Mesenchymal stem cell (in vitro differentiated cells and primary cell): Measurements from ENCODE around the gene RIMBP2.

Source experiments
- DNase-seq: peaks from one replicate; pipeline ENCODE4 v3.0.0-alpha.2; 2013
- H2AFZ ChIP-seq: one replicate; pipeline ENCODE4 v1.6.1; 2013; ENCODE audit warnings: low read depth, mild to moderate bottlenecking, control low read depth, inconsistent platforms, low read length, moderate library complexity
- H2AK5ac ChIP-seq: 2 replicates; pipeline ENCODE4 v1.6.1; 2013; ENCODE audit warnings: low read length, moderate library complexity, mild to moderate bottlenecking, inconsistent platforms; ENCODE audit not compliant: severe bottlenecking
- H2BK120ac ChIP-seq: one replicate; pipeline ENCODE4 v1.6.1; 2013; ENCODE audit warnings: low read depth, mild to moderate bottlenecking, inconsistent platforms, low read length, moderate library complexity
- H2BK12ac ChIP-seq, 2 experiments: one replicate each; pipeline ENCODE4 v1.6.1; 2013; ENCODE audit warnings: inconsistent platforms in 2 of 2, low read length in 2 of 2, mild to moderate bottlenecking in 2 of 2, moderate library complexity in 2 of 2, control low read depth in 1 of 2
- H2BK15ac ChIP-seq: one replicate; pipeline ENCODE4 v1.6.1; 2013; ENCODE audit warnings: mild to moderate bottlenecking, low read depth, inconsistent platforms; ENCODE audit not compliant: poor library complexity, severe bottlenecking
- H2BK5ac ChIP-seq: 2 replicates; pipeline ENCODE4 v1.6.1; 2013; ENCODE audit warnings: low read depth, mild to moderate bottlenecking, low read length, control low read depth, inconsistent platforms; ENCODE audit not compliant: poor library complexity, severe bottlenecking
- H3K14ac ChIP-seq, 2 experiments: one replicate each; pipeline ENCODE4 v1.6.1; 2013; ENCODE audit warnings: inconsistent platforms in 2 of 2, low read length in 2 of 2, control low read depth in 1 of 2, mild to moderate bottlenecking in 1 of 2, moderate library complexity in 1 of 2
- H3K18ac ChIP-seq, 2 experiments: one replicate each; pipeline ENCODE4 v1.6.1; 2013; ENCODE audit warnings: inconsistent platforms in 2 of 2, low read length in 2 of 2, control low read depth in 1 of 2, low read depth in 1 of 2, mild to moderate bottlenecking in 1 of 2
- H3K23ac ChIP-seq, 2 experiments: one replicate each; pipeline ENCODE4 v1.6.1; 2013; ENCODE audit warnings: inconsistent platforms in 2 of 2, low read length in 2 of 2, mild to moderate bottlenecking in 2 of 2, moderate library complexity in 2 of 2, control low read depth in 1 of 2
- H3K27ac ChIP-seq: 2 replicates; pipeline ENCODE4 v1.5.1; 2013; ENCODE audit warnings: mild to moderate bottlenecking, moderate library complexity, low read length, control low read depth, inconsistent platforms; ENCODE audit not compliant: poor library complexity, severe bottlenecking
- H3K27me3 ChIP-seq, 2 experiments: 2 replicates each; pipeline versions ENCODE4 v1.6.1 to v1.7.0; 2013; ENCODE audit warnings: low read length in 2 of 2, mild to moderate bottlenecking in 2 of 2, moderate library complexity in 2 of 2, control low read depth in 1 of 2, inconsistent platforms in 1 of 2; ENCODE audit not compliant: control insufficient read depth in 1 of 2, insufficient read depth in 1 of 2
- H3K36me3 ChIP-seq, 2 experiments: 2 replicates each; pipeline versions ENCODE4 v1.6.1 to v1.7.0; 2013; ENCODE audit warnings: low read length in 2 of 2, control low read depth in 1 of 2, inconsistent platforms in 1 of 2, low read depth in 1 of 2, mild to moderate bottlenecking in 1 of 2; ENCODE audit not compliant: insufficient read depth in 2 of 2, control insufficient read depth in 1 of 2
- H3K4ac ChIP-seq, 2 experiments: one replicate each; pipeline ENCODE4 v1.6.1; 2013; ENCODE audit warnings: inconsistent platforms in 2 of 2, low read length in 2 of 2, mild to moderate bottlenecking in 2 of 2, moderate library complexity in 2 of 2, control low read depth in 1 of 2, low read depth in 1 of 2
- H3K4me1 ChIP-seq: 2 replicates; pipeline ENCODE4 v1.6.1; 2013; ENCODE audit warnings: low read depth, low read length, control low read depth; ENCODE audit not compliant: control insufficient read depth, insufficient read depth
- H3K4me2 ChIP-seq: 2 replicates; pipeline ENCODE4 v1.6.1; 2013; ENCODE audit warnings: low read length, mild to moderate bottlenecking, inconsistent platforms; ENCODE audit not compliant: poor library complexity, severe bottlenecking
- H3K4me3 ChIP-seq, 2 experiments: 2 replicates each; pipeline versions ENCODE4 v1.5.1 to v1.7.0; 2013; ENCODE audit warnings: low read length in 2 of 2, mild to moderate bottlenecking in 2 of 2, control low read depth in 1 of 2, low read depth in 1 of 2; ENCODE audit not compliant: insufficient read depth in 1 of 2
- H3K79me1 ChIP-seq: replicated peaks from 2 replicates; pipeline ENCODE4 v1.6.1; 2013; ENCODE audit warnings: mild to moderate bottlenecking, control low read depth, low read length, inconsistent platforms; ENCODE audit not compliant: poor library complexity, severe bottlenecking
- H3K9ac ChIP-seq: 2 replicates; pipeline ENCODE4 v1.7.0; 2013; ENCODE audit warnings: mild to moderate bottlenecking, low read length, moderate library complexity
- H3K9me3 ChIP-seq: 2 replicates; pipeline ENCODE4 v1.7.0; 2013; ENCODE audit warnings: mild to moderate bottlenecking, low read length; ENCODE audit not compliant: control insufficient read depth
- H4K8ac ChIP-seq: one replicate; pipeline ENCODE4 v1.6.1; 2013; ENCODE audit warnings: inconsistent platforms, mild to moderate bottlenecking, low read length, moderate library complexity
- H4K91ac ChIP-seq: one replicate; pipeline ENCODE4 v1.6.1; 2013; ENCODE audit warnings: mild to moderate bottlenecking, low read length, inconsistent platforms
- WGBS: methylation state at CpG from one replicate; pipeline ENCODE4 v1.1.7; 2013; ENCODE audit warnings: mixed read lengths; 5-methylcytosine and 5-hydroxymethylcytosine counted together

RIMBP2 gene

DNA sequence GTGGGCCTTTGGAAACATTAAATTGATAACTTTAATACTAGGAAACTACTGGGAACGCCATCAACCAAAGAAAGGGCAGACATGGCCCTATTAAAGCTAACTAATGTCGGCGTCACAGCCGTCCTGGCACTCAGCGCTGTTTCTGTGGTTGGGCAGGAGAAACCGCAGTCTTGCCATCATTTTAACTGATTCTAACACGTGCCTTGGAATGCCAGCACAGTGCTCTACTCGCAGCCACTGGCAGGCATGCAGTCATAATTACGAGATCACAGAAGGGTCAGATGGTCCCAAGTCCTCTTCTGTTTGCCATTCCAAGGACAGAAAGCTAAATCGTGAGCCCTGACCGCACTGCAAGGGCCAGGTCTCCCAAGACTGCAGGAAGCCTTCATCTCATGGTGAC lies 75.2 kb downstream of the RIMBP2 start:
- Histone ChIP-seq H3K27me3 (no peaks in the 10 kb centered on the region), H4K91ac (no peak overlapping the region), H3K4ac (no peak overlapping the region), H3K36me3 (no peaks in the 10 kb centered on the region), H3K4me3 (no peak overlapping the region), H3K18ac (no peak overlapping the region), H3K79me1 (no peaks in the 10 kb centered on the region), H3K14ac (no peak overlapping the region), H2BK15ac (no peak overlapping the region), H3K23ac (no peak overlapping the region), H3K9me3 (no peaks in the 10 kb centered on the region), H3K27ac (no peak overlapping the region), H3K9ac (no peak overlapping the region), H2BK120ac (no peak overlapping the region), H3K4me1 (no peaks in the 10 kb centered on the region), H2BK12ac (no peak overlapping the region), H2BK5ac (no peak overlapping the region), H2AK5ac (no peak overlapping the region), H2AFZ (no peak overlapping the region), H3K4me2 (no peak overlapping the region), H4K8ac (no peak overlapping the region)
- DNase-seq = no peak
- 79% methylated on average over 11 of the region's 11 CpGs for WGBS

DNA sequence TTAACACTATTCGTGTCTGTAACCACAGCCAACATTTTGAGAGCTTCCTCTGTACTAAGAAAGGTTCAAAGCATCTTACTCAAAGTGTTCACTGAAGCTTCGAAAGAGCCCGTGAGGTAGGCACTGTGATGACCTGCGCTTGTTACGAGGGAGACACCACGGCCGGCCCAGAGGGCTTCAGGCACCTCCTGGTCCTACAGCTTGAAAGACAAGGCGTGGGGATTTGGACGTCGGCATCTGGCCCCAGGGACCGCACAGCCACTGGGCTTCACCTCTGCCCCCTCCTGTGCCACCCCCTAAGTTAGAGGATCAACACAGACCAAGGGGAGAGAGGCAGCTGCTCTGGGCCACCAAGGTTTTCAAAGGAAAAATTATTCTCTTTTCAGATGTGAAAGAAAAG lies 75.6 kb downstream of the RIMBP2 start:
- Histone ChIP-seq H2AFZ (no peak overlapping the region), H3K79me1 (no peaks in the 10 kb centered on the region), H2BK12ac (no peak overlapping the region), H3K18ac (no peak overlapping the region), H3K9me3 (no peaks in the 10 kb centered on the region), H2AK5ac (no peak overlapping the region), H3K4me2 (no peak overlapping the region), H3K4ac (no peak overlapping the region), H2BK120ac (no peak overlapping the region), H3K4me3 (no peak overlapping the region), H3K4me1 (no peaks in the 10 kb centered on the region), H4K91ac (no peak overlapping the region), H3K9ac (no peak overlapping the region), H2BK5ac (no peak overlapping the region), H3K27me3 (no peaks in the 10 kb centered on the region), H4K8ac (no peak overlapping the region), H3K36me3 (no peaks in the 10 kb centered on the region), H3K23ac (no peak overlapping the region), H3K14ac (no peak overlapping the region), H3K27ac (no peak overlapping the region), H2BK15ac (no peak overlapping the region)
- 92% methylated on average over 11 of the region's 11 CpGs for WGBS
- DNase-seq = no peak

GRCh38 chr12:130639476-130640424 lies 76.3 kb downstream of the RIMBP2 start:
- Histone ChIP-seq H4K8ac (no peak overlapping the region), H3K23ac (no peak overlapping the region), H2AK5ac (no peak overlapping the region), H3K79me1 (no peaks in the 10 kb centered on the region), H3K27ac (no peak overlapping the region), H3K9me3 (no peaks in the 10 kb centered on the region), H4K91ac (no peak overlapping the region), H3K4me2 (no peak overlapping the region), H3K4me1 (no peaks in the 10 kb centered on the region), H3K36me3 (no peaks in the 10 kb centered on the region), H3K14ac (no peak overlapping the region), H2BK15ac (no peak overlapping the region), H3K4me3 (no peak overlapping the region), H3K4ac (no peak overlapping the region), H3K27me3 (no peaks in the 10 kb centered on the region), H2AFZ (no peak overlapping the region), H3K9ac (no peak overlapping the region), H2BK120ac (no peak overlapping the region), H2BK12ac (no peak overlapping the region), H2BK5ac (no peak overlapping the region), H3K18ac (no peak overlapping the region)
- no peak for DNase-seq
- 74% methylated on average over 15 of the region's 18 CpGs for WGBS

- Histone ChIP-seq H2BK5ac (no peak overlapping the region), H2BK15ac (no peak overlapping the region), H2BK12ac (no peak overlapping the region), H3K9me3 (no peaks in the 10 kb centered on the region), H2BK120ac (no peak overlapping the region), H3K79me1 (no peaks in the 10 kb centered on the region), H3K14ac (no peak overlapping the region), H3K4me2 (no peak overlapping the region), H3K18ac (no peak overlapping the region), H4K8ac (no peak overlapping the region), H3K4me3 (no peak overlapping the region), H4K91ac (no peak overlapping the region), H3K4ac (no peak overlapping the region), H3K36me3 (no peaks in the 10 kb centered on the region), H2AK5ac (no peak overlapping the region), H3K4me1 (no peaks in the 10 kb centered on the region), H3K23ac (no peak overlapping the region), H3K27me3 (peaks cover 0 to 5% of the 10 kb centered on the region in 2 experiments), H2AFZ (no peak overlapping the region), H3K9ac (no peak overlapping the region), H3K27ac (no peak overlapping the region)
- DNase-seq = no peak
- WGBS = 78% methylated on average over 5 of the region's 5 CpGs
Measured at GRCh38 chr12:130636370-130636769, 79.7 kb downstream of the RIMBP2 start.
